Measurements from ENCODE around the gene MEGF10.

The MEGF10 gene

GRCh38 chr5:127451096-127451495 lies 160.5 kb downstream of the MEGF10 start:
- Histone ChIP-seq H3K4me2 (ENCODE audit: insufficient read depth, low read length) (no peak overlapping the region), H3K27me3 (ENCODE audit: insufficient read depth, low read length, poor library complexity) (no peaks in the 10 kb centered on the region), H3K4me3 (ENCODE audit: low read depth in 1 of 2, low read length in 2 of 2) (no peak overlapping the region), H2AFZ (ENCODE audit: low read depth, low read length) (no peak overlapping the region), H3K9me3 (ENCODE audit: insufficient read depth, low read length, severe bottlenecking) (no peaks in the 10 kb centered on the region), H3K36me3 (ENCODE audit: insufficient read depth, low read length) (no peaks in the 10 kb centered on the region), H3K9ac (ENCODE audit: low read depth, low read length) (no peak overlapping the region), H4K20me1 (ENCODE audit: insufficient read depth, low read length) (no peaks in the 10 kb centered on the region), H3K4me1 (ENCODE audit: insufficient read depth, low read length) (no peaks in the 10 kb centered on the region), H3K79me2 (ENCODE audit: insufficient read depth, low read length) (no peaks in the 10 kb centered on the region), H3K27ac (ENCODE audit: low read length) (no peak overlapping the region)
- no peak for ATAC-seq (ENCODE audit: insufficient read depth, low read depth)
- no peak for TF ChIP-seq EZH2 (IDR thresholded peaks at IDR 0.05; ENCODE audit: borderline replicate concordance, low read depth, low read length, severe bottlenecking)
- no peak for TF ChIP-seq CTCF (IDR thresholded peaks at IDR 0.05; ENCODE audit: borderline replicate concordance, extremely low read depth, low read length, poor library complexity, severe bottlenecking)
- DNase-seq, result no peak

- Histone ChIP-seq H3K9me3 (ENCODE audit: insufficient read depth, low read length, severe bottlenecking) (no peaks in the 10 kb centered on the region), H3K36me3 (ENCODE audit: insufficient read depth, low read length) (no peaks in the 10 kb centered on the region), H3K27ac (ENCODE audit: low read length) (no peak overlapping the region), H3K4me3 (ENCODE audit: low read depth in 1 of 2, low read length in 2 of 2) (no peak overlapping the region), H3K4me1 (ENCODE audit: insufficient read depth, low read length) (no peaks in the 10 kb centered on the region), H3K79me2 (ENCODE audit: insufficient read depth, low read length) (no peaks in the 10 kb centered on the region), H3K27me3 (ENCODE audit: insufficient read depth, low read length, poor library complexity) (peaks cover 3% of the 10 kb centered on the region), H2AFZ (ENCODE audit: low read depth, low read length) (no peak overlapping the region), H3K4me2 (ENCODE audit: insufficient read depth, low read length) (no peak overlapping the region), H3K9ac (ENCODE audit: low read depth, low read length) (no peak overlapping the region), H4K20me1 (ENCODE audit: insufficient read depth, low read length) (no peaks in the 10 kb centered on the region)
- ATAC-seq (ENCODE audit: insufficient read depth, low read depth) (no peak), DNase-seq (no peak)
- TF ChIP-seq CTCF (IDR thresholded peaks at IDR 0.05; ENCODE audit: borderline replicate concordance, extremely low read depth, low read length, poor library complexity, severe bottlenecking) (no peak), EZH2 (IDR thresholded peaks at IDR 0.05; ENCODE audit: borderline replicate concordance, low read depth, low read length, severe bottlenecking) (no peak)
These were observed 162.0 kb downstream of the MEGF10 start for GRCh38 chr5:127452626-127453025.

DNA sequence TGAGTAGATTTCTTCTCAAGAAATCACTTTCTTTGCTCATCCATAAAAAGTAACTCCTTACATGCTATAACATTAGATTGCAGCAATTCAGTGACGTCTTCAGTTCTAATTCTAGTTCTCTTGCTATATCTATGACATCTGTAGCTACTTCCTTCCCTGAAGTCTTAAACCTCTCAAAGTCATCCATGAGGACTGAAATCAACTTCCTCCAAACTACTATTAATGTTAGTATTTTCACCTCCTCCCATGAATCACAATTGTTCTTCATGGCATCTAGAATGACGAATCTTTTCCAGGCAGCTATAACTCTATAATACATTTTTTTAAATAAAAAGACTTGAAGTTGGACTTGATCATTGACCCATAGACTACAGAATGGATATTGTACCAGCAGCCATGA lies 180.6 kb downstream of the MEGF10 start:
- Histone ChIP-seq H2AFZ (ENCODE audit: low read depth, low read length) (no peak overlapping the region), H3K27me3 (ENCODE audit: insufficient read depth, low read length, poor library complexity) (no peaks in the 10 kb centered on the region), H4K20me1 (ENCODE audit: insufficient read depth, low read length) (no peaks in the 10 kb centered on the region), H3K4me2 (ENCODE audit: insufficient read depth, low read length) (no peak overlapping the region), H3K4me1 (ENCODE audit: insufficient read depth, low read length) (no peaks in the 10 kb centered on the region), H3K27ac (ENCODE audit: low read length) (no peak overlapping the region), H3K9ac (ENCODE audit: low read depth, low read length) (no peak overlapping the region), H3K36me3 (ENCODE audit: insufficient read depth, low read length) (no peaks in the 10 kb centered on the region), H3K9me3 (ENCODE audit: insufficient read depth, low read length, severe bottlenecking) (no peaks in the 10 kb centered on the region), H3K4me3 (ENCODE audit: low read depth in 1 of 2, low read length in 2 of 2) (no peak overlapping the region), H3K79me2 (ENCODE audit: insufficient read depth, low read length) (no peaks in the 10 kb centered on the region)
- TF ChIP-seq EZH2 (IDR thresholded peaks at IDR 0.05; ENCODE audit: borderline replicate concordance, low read depth, low read length, severe bottlenecking), result no peak
- TF ChIP-seq CTCF (IDR thresholded peaks at IDR 0.05; ENCODE audit: borderline replicate concordance, extremely low read depth, low read length, poor library complexity, severe bottlenecking), result no peak
- DNase-seq (no peak), ATAC-seq (ENCODE audit: insufficient read depth, low read depth) (no peak)

- Histone ChIP-seq H4K20me1 (ENCODE audit: insufficient read depth, low read length) (no peaks in the 10 kb centered on the region), H3K27me3 (ENCODE audit: insufficient read depth, low read length, poor library complexity) (no peaks in the 10 kb centered on the region), H3K4me3 (ENCODE audit: low read depth in 1 of 2, low read length in 2 of 2) (no peak overlapping the region), H3K4me2 (ENCODE audit: insufficient read depth, low read length) (no peak overlapping the region), H3K9me3 (ENCODE audit: insufficient read depth, low read length, severe bottlenecking) (no peaks in the 10 kb centered on the region), H2AFZ (ENCODE audit: low read depth, low read length) (no peak overlapping the region), H3K9ac (ENCODE audit: low read depth, low read length) (no peak overlapping the region), H3K4me1 (ENCODE audit: insufficient read depth, low read length) (no peaks in the 10 kb centered on the region), H3K79me2 (ENCODE audit: insufficient read depth, low read length) (no peaks in the 10 kb centered on the region), H3K27ac (ENCODE audit: low read length) (no peak overlapping the region), H3K36me3 (ENCODE audit: insufficient read depth, low read length) (no peaks in the 10 kb centered on the region)
- TF ChIP-seq EZH2 (IDR thresholded peaks at IDR 0.05; ENCODE audit: borderline replicate concordance, low read depth, low read length, severe bottlenecking) (no peak), CTCF (IDR thresholded peaks at IDR 0.05; ENCODE audit: borderline replicate concordance, extremely low read depth, low read length, poor library complexity, severe bottlenecking) (no peak)
- DNase-seq, result no peak
- no peak for ATAC-seq (ENCODE audit: insufficient read depth, low read depth)
These were observed 182.1 kb downstream of the MEGF10 start for GRCh38 chr5:127472700-127473099.
